Epithelial cell of proximal tubule (primary cell): ENCODE data around the gene CDH23. TPM values are rescaled to one million over a fixed set of nuclear protein-coding genes. Genes with fewer than 3 reads are reported as not detected.

Experiments
- DNase-seq: peaks from one replicate; pipeline ENCODE4 v3.0.0-alpha.2; 2011; ENCODE audit warnings: low read depth
- H3K4me3 ChIP-seq: 2 replicates; pipeline ENCODE4 v1.5.1; 2011; ENCODE audit warnings: low read depth, mild to moderate bottlenecking, low read length
- total RNA-seq: library from RNA; depleted of rRNA; stranded (reverse); fragments of >200 nt; gene quantifications from 2 replicates; pipeline ENCODE4 v1.2.3, GENCODE V29; 2015
- TF ChIP-seq, protein P1 (sequence below): conservative IDR thresholded peaks from 2 replicates; pipeline ENCODE4 v1.5.1; 2012; ENCODE audit warnings: low read depth, mild to moderate bottlenecking, low read length

The CDH23 gene
- total RNA-seq, 1 donor from 2014 or later = under 0.01 TPM

DNA sequence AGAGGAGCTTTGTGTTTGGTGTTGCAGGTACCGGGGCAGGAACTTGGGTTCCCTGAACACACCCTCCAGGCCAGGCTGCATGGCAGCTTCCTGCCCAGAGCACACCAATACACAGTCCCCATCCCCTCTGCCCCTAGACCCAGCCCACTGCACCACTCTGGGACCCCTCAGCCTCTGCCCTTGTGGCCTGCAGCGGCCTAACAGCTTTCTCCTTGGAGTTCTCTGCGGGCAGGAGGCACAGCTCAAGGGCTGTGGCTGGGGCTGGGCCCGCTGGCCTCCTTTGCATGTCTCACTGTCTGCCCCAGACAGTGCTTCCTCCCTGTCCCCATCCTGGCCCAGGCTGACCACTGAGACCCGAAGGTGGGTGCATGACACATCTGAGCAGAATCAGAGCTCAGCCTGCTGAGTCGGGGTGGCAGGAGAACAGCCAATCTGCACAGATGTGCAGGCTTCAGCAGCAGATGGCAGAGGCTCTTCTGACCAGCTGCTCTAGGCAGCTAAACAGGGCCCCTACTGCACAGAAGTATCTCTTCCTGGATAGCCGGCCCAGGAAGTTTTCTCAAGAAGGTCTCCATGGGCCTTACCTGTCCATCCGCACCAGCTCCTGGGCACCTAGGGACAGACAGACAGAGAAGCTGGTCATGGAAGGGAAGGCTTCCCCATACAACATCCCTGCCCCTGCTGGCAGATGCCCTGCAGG lies 355.8 kb downstream of the CDH23 start:
- no peak overlapping the region for H3K4me3 ChIP-seq
- TF ChIP-seq, protein P1, sequence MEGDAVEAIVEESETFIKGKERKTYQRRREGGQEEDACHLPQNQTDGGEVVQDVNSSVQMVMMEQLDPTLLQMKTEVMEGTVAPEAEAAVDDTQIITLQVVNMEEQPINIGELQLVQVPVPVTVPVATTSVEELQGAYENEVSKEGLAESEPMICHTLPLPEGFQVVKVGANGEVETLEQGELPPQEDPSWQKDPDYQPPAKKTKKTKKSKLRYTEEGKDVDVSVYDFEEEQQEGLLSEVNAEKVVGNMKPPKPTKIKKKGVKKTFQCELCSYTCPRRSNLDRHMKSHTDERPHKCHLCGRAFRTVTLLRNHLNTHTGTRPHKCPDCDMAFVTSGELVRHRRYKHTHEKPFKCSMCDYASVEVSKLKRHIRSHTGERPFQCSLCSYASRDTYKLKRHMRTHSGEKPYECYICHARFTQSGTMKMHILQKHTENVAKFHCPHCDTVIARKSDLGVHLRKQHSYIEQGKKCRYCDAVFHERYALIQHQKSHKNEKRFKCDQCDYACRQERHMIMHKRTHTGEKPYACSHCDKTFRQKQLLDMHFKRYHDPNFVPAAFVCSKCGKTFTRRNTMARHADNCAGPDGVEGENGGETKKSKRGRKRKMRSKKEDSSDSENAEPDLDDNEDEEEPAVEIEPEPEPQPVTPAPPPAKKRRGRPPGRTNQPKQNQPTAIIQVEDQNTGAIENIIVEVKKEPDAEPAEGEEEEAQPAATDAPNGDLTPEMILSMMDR = no peak
- no peak for DNase-seq

DNA sequence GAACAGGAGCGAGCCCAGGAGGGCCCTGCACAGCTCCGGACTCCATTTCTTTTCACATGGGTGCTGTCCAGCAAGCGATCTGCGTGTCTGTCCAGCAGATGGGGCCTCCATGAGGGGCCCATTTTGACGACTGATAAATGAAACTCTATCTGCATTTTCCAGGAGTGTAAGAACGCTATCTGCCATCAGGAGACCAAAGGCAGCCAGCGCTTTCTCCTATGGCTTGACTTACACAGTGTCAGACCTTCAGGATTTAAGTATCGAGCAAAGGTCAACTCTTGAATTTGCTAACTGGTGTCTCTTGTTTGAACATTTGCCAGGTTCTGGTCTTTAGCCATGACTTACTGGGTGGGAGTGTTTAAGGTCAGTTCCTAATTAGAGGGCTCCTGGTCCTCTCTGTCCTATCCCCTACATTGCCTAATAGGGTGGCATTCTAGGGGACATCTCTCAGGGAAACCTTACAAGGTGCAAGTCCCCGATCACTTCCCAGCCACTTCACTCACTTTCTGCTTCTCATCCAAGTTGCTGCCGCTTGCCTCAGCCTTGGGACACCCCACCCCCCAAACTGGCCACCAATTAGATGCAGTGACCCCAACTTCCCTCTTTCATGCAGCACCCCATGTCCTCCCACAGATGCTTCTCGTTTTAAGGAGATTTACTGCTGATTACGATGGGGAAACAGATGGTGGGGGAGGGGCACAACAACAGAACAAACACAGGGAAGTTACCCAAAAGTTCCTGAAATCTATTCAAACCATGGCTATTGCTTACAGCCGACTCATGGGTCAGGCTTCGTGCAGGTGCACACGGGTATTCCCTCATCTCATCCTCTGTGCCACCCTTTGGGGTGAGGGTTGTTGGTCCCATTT lies 356.6 kb downstream of the CDH23 start:
- H3K4me3 ChIP-seq = no peak overlapping the region
- TF ChIP-seq, protein P1 = no peak
- DNase-seq = no peak

DNA sequence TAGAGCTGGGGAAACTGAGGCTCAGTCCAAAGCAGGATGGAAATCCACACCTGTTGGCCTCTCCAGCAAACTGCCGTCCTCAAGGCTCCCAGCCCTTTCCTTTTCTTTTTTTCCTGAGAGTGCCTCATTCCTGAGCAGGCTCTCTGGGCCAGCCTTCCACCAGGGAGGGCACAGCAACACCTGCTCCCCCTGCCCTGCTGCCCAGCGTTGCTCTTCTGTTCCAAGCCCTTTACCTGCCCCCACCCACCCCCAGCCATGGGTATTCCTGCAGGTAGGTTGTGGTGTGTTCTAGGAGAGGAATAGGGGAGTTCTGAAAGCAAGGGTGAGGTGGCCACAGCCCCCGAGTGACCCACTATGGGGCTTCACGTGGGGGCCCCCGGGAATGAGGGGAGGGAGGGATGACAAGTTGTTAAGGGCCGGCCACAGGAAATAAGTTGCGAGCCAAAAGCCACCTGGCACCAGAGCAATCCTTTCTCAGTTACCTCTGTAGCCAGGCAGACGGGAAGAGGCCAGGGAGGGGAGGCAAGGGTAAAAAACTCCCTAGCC lies 357.3 kb downstream of the CDH23 start:
- TF ChIP-seq, protein P1 = no peak
- no peak for DNase-seq
- no peak overlapping the region for H3K4me3 ChIP-seq

DNA sequence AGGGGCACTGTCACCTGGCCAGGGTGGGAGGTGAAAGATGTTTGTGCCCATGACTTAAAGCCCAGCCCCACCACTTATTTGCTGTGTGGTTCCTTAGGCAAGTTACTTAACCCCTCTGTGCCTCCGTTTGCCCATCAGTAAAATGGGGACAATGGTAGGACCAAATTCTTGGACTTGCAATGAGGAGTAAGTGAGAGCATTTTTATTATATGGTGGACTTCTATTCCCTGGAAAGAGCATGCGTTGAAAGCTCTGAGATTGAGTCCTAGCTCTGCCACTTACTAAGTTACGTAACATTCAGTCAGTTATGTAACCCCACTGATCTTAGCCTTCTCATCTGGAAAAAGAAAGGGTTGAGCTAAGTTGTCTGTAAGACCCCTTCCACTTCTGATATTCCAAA lies 357.8 kb downstream of the CDH23 start:
- no peak overlapping the region for H3K4me3 ChIP-seq
- TF ChIP-seq, protein P1 = no peak
- DNase-seq = no peak

DNA sequence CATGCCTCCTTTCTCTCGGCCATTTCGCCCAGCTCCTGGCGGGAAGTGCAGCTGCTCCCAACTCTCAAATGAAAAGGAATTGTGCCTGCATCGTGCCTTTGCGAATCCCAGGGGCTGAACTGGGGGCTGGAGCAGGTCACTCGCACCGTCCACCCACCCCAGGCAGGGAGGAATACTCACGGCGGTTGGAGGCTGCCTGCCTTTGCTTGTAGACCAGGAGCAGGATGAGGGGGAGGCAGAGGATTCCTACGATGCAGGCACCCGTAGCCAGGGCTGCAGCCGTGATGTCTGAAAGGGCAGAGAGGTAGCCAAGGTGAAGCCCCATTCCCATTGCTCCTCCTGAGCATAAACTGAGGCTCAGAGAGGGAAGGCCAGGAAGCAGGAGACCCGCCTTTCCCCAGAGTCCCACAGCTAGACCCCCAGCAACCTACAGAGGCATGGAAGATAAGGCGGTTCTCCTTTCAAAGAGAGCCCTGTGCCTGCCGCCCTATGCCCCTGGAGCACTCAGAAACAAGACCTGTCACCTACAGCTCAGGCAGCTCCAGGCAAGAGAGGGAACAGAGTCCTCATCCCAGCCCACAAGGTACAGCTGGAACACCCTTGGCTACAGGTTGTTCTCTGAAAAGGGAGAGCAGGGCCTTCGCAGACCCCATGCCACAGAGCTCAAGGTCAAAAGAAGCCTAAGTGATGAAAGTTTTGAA lies 358.6 kb downstream of the CDH23 start:
- no peak overlapping the region for H3K4me3 ChIP-seq
- no peak for DNase-seq
- TF ChIP-seq, protein P1 = no peak

DNA sequence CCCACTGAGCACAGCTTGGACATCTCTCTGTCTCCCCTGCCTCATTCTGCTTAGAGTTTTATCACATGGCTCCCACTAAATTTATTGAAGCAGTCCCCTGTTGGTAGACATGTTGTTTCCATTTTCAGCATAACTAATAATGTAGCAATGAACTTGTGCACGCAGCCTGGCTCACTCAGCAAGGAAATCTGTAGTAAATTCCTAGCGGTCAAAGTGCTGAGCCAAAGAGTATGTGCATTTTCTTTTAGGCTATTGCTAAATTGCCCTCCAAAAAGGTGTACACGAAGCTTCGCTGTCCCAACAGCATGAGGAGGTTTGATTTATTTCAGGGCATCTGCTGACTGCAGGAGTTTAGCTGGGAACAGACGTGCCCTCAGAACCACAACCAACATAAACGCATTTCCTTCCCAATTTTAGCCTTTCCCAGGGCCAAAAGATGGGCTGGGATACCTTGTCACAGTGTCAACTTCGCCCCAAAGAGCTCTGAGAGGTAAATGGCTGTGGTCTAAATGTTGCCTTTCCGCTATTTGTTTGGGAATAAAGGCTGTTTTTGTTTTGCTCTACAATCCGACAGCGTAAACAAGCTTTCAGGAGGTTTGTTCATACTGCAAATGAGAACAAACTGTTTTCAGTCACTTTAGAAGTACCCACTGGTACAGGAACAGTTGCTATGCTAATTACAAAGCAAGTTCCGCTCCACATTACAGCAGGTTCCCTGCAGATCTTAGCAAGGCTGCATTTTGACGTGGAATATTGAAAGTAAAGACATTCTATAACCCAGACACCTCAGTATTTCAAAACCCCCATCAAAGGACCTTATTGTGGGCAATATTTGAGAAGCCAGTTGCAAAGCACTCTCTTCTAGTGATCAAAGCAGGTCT lies 359.8 kb downstream of the CDH23 start:
- no peak overlapping the region for H3K4me3 ChIP-seq
- TF ChIP-seq, protein P1 = no peak
- DNase-seq = no peak
